ENCODE data around the gene EYS.
"Not testable (repeated sequence)": the region's sequence is repeated elsewhere in the genome, so short reads cannot be mapped to it uniquely, and the experiment has no call there.

The EYS gene

GRCh38 chr6:63745784-63746183, 1961.2 kb downstream of the EYS start:
- DNase-seq, result no peak

- no peak for DNase-seq
Observed at GRCh38 chr6:63744810-63745209, 1962.2 kb downstream of the EYS start.

- no peak for DNase-seq
Observed at GRCh38 chr6:63743691-63744090, 1963.3 kb downstream of the EYS start.

- no peak for DNase-seq
Observed at GRCh38 chr6:63742060-63742459, 1965.0 kb downstream of the EYS start.

GRCh38 chr6:63740709-63741108, 1966.3 kb downstream of the EYS start:
- no peak for DNase-seq

- no peak for DNase-seq
Observed at GRCh38 chr6:63739094-63739687, 1967.8 kb downstream of the EYS start.

GRCh38 chr6:63738190-63738589, 1968.8 kb downstream of the EYS start:
- not testable (repeated sequence) for DNase-seq

GRCh38 chr6:63734923-63735322, 1972.1 kb downstream of the EYS start:
- DNase-seq, result no peak

- DNase-seq, result no peak
Observed at GRCh38 chr6:63732336-63732735, 1974.7 kb downstream of the EYS start.

- DNase-seq, result no peak
Observed at GRCh38 chr6:63731930-63732329, 1975.1 kb downstream of the EYS start.

- DNase-seq, result no peak
Observed at GRCh38 chr6:63730311-63730710, 1976.7 kb downstream of the EYS start.

- DNase-seq, result no peak
Observed at GRCh38 chr6:63724721-63725120, 1982.3 kb downstream of the EYS start.

GRCh38 chr6:63721181-63721580, 1985.8 kb downstream of the EYS start:
- DNase-seq, result no peak

- no peak for DNase-seq
Observed at GRCh38 chr6:63716169-63716568, 1990.9 kb downstream of the EYS start.

- DNase-seq, result no peak
Observed at GRCh38 chr6:63714091-63714490, 1992.9 kb downstream of the EYS start.

- DNase-seq, result no peak
Observed at GRCh38 chr6:63713332-63713731, 1993.7 kb downstream of the EYS start.

- no peak for DNase-seq
Observed at GRCh38 chr6:63709148-63709547, 1997.9 kb downstream of the EYS start.

- no peak for DNase-seq
Observed at GRCh38 chr6:63708631-63709030, 1998.4 kb downstream of the EYS start.

- no peak for DNase-seq
Observed at GRCh38 chr6:63706630-63707029, 2000.4 kb downstream of the EYS start.

GRCh38 chr6:63705707-63706106, 2001.3 kb downstream of the EYS start:
- no peak for DNase-seq

- no peak for DNase-seq
Observed at GRCh38 chr6:63690221-63690620, 2016.8 kb downstream of the EYS start.

- no peak for DNase-seq
Observed at GRCh38 chr6:63689421-63689820, 2017.6 kb downstream of the EYS start.

GRCh38 chr6:63685446-63686379, 2021.3 kb downstream of the EYS start:
- DNase-seq, result no peak

GRCh38 chr6:63683071-63683603, 2023.9 kb downstream of the EYS start:
- no peak for DNase-seq
